H9 (cell line): ENCODE measurements around the gene METTL21C. TPM values are rescaled to one million over a fixed set of nuclear protein-coding genes. Genes with fewer than 3 reads are reported as not detected.

Source experiments
- DNase-seq: peaks from one replicate; pipeline ENCODE4 v3.0.0-alpha.2; 2017
- H2AFZ ChIP-seq: one replicate; pipeline ENCODE4 v1.6.1; 2013; ENCODE audit warnings: mild to moderate bottlenecking, low read length, control low read depth, moderate library complexity
- H2AK5ac ChIP-seq: 2 replicates; pipeline ENCODE4 v1.6.1; 2013; ENCODE audit warnings: low read length, control low read depth, mixed read lengths; ENCODE audit not compliant: insufficient read length
- H2BK120ac ChIP-seq: one replicate; pipeline ENCODE4 v1.6.1; 2013; ENCODE audit warnings: low read depth, mild to moderate bottlenecking, low read length, control low read depth, inconsistent platforms; ENCODE audit not compliant: poor library complexity, severe bottlenecking
- H2BK12ac ChIP-seq: 2 replicates; pipeline ENCODE4 v1.6.1; 2013; ENCODE audit warnings: low read length, control low read depth, mixed read lengths, low read depth; ENCODE audit not compliant: insufficient read length
- H2BK15ac ChIP-seq: 2 replicates; pipeline ENCODE4 v1.6.1; 2013; ENCODE audit warnings: low read depth, low read length, control low read depth
- H2BK20ac ChIP-seq: one replicate; pipeline ENCODE4 v1.6.1; 2013; ENCODE audit warnings: low read depth, mild to moderate bottlenecking, low read length, control low read depth, inconsistent platforms; ENCODE audit not compliant: poor library complexity, severe bottlenecking
- H2BK5ac ChIP-seq: 2 replicates; pipeline ENCODE4 v1.6.1; 2013; ENCODE audit warnings: low read length, control low read depth, mixed read lengths; ENCODE audit not compliant: insufficient read length
- H3K14ac ChIP-seq: 2 replicates; pipeline ENCODE4 v1.6.1; 2013; ENCODE audit warnings: low read length, control low read depth; ENCODE audit not compliant: insufficient read depth
- H3K18ac ChIP-seq: 2 replicates; pipeline ENCODE4 v1.6.1; 2013; ENCODE audit warnings: low read depth, mild to moderate bottlenecking, mixed read lengths, low read length, control low read depth; ENCODE audit not compliant: insufficient read length
- H3K23ac ChIP-seq: 2 replicates; pipeline ENCODE4 v1.6.1; 2013; ENCODE audit warnings: low read length, control low read depth, mixed read lengths, low read depth; ENCODE audit not compliant: insufficient read length
- H3K23me2 ChIP-seq: 2 replicates; pipeline ENCODE4 v1.6.1; 2013; ENCODE audit warnings: low read depth, mild to moderate bottlenecking, mixed read lengths, low read length, control low read depth; ENCODE audit not compliant: insufficient read length, poor library complexity, severe bottlenecking
- H3K27ac ChIP-seq: 2 replicates; pipeline ENCODE4 v1.5.1; 2013; ENCODE audit warnings: low read length, control low read depth, mixed read lengths, low read depth; ENCODE audit not compliant: insufficient read length
- H3K27me3 ChIP-seq: 2 replicates; pipeline ENCODE4 v1.6.1; 2013; ENCODE audit warnings: low read length, control low read depth, inconsistent platforms; ENCODE audit not compliant: insufficient read depth
- H3K4ac ChIP-seq: 2 replicates; pipeline ENCODE4 v1.6.1; 2013; ENCODE audit warnings: low read depth, mild to moderate bottlenecking, control low read depth, inconsistent platforms, low read length, moderate library complexity
- H3K4me1 ChIP-seq: 2 replicates; pipeline ENCODE4 v1.6.1; 2013; ENCODE audit warnings: low read length, control low read depth, inconsistent platforms; ENCODE audit not compliant: insufficient read depth
- H3K4me2 ChIP-seq: 2 replicates; pipeline ENCODE4 v1.6.1; 2013; ENCODE audit warnings: low read length, control low read depth, mixed read lengths; ENCODE audit not compliant: insufficient read length, insufficient read depth
- H3K56ac ChIP-seq: 2 replicates; pipeline ENCODE4 v1.6.1; 2013; ENCODE audit warnings: low read depth, mild to moderate bottlenecking, mixed read lengths, low read length, control low read depth; ENCODE audit not compliant: insufficient read length
- H3K79me1 ChIP-seq: 2 replicates; pipeline ENCODE4 v1.6.1; 2013; ENCODE audit warnings: low read depth, mild to moderate bottlenecking, moderate library complexity, low read length, control low read depth, inconsistent platforms; ENCODE audit not compliant: insufficient read depth, poor library complexity, severe bottlenecking
- H3K79me2 ChIP-seq: 2 replicates; pipeline ENCODE4 v1.6.1; 2013; ENCODE audit warnings: low read length, control low read depth, inconsistent platforms; ENCODE audit not compliant: insufficient read depth
- H3K9ac ChIP-seq: 2 replicates; pipeline ENCODE4 v1.6.1; 2013; ENCODE audit warnings: low read length, control low read depth, mixed read lengths; ENCODE audit not compliant: insufficient read length; ENCODE audit errors: extremely low read depth
- H3K9me3 ChIP-seq: one replicate; pipeline ENCODE4 v1.6.1; 2013; ENCODE audit warnings: low read depth, low read length, inconsistent platforms; ENCODE audit not compliant: control insufficient read depth
- H3T11ph ChIP-seq: one replicate; pipeline ENCODE4 v1.6.1; 2013; ENCODE audit warnings: mild to moderate bottlenecking, low read length, control low read depth, inconsistent platforms
- H4K20me1 ChIP-seq: one replicate; pipeline ENCODE4 v1.6.1; 2013; ENCODE audit not compliant: control insufficient read depth, insufficient read length, insufficient read depth
- H4K5ac ChIP-seq: 2 replicates; pipeline ENCODE4 v1.6.1; 2013; ENCODE audit warnings: low read depth, mild to moderate bottlenecking, mixed read lengths, low read length, control low read depth; ENCODE audit not compliant: insufficient read length
- H4K8ac ChIP-seq: replicated peaks from 2 replicates; pipeline ENCODE4 v1.6.1; 2013; ENCODE audit warnings: low read length, control low read depth, mixed read lengths, low read depth; ENCODE audit not compliant: insufficient read length
- H4K91ac ChIP-seq: 2 replicates; pipeline ENCODE4 v1.6.1; 2013; ENCODE audit warnings: low read depth, mild to moderate bottlenecking, moderate library complexity, mixed read lengths, low read length, control low read depth; ENCODE audit not compliant: insufficient read length
- H3K27ac Mint-ChIP-seq, 3 experiments: 2 replicates in 2 of 3; 3 replicates in 1 of 3; pipeline ENCODE4 v1.8.0; 2020 to 2021; ENCODE audit warnings: mixed read lengths in 3 of 3, mild to moderate bottlenecking in 1 of 3, moderate library complexity in 1 of 3
- H3K27me3 Mint-ChIP-seq: 2 replicates; pipeline ENCODE4 v1.8.0; 2021; ENCODE audit warnings: low read depth, mild to moderate bottlenecking, moderate library complexity, mixed read lengths
- H3K36me3 Mint-ChIP-seq, 3 experiments: 2 replicates in 2 of 3; 3 replicates in 1 of 3; pipeline ENCODE4 v1.8.0; 2020 to 2021; ENCODE audit warnings: low read depth in 3 of 3, mixed read lengths in 3 of 3; ENCODE audit not compliant: insufficient read depth in 1 of 3
- H3K4me1 Mint-ChIP-seq, 2 experiments: 2 replicates each; pipeline ENCODE4 v1.8.0; 2020; ENCODE audit warnings: mixed read lengths in 2 of 2
- H3K4me3 Mint-ChIP-seq, 2 experiments: 2 replicates in 1 of 2; 3 replicates in 1 of 2; pipeline ENCODE4 v1.8.0; 2020 to 2021; ENCODE audit warnings: mild to moderate bottlenecking in 2 of 2, mixed read lengths in 2 of 2, moderate library complexity in 1 of 2
- H3K9me3 Mint-ChIP-seq, 2 experiments: 2 replicates in 1 of 2; 3 replicates in 1 of 2; pipeline ENCODE4 v1.8.0; 2020; ENCODE audit warnings: mild to moderate bottlenecking in 2 of 2, mixed read lengths in 2 of 2, moderate library complexity in 1 of 2
- CTCF ChIP-seq: fragments of 200-600 bp; sonication (generic); conservative IDR thresholded peaks from 3 replicates; pipeline ENCODE4 v1.8.0; 2021; ENCODE audit warnings: antibody characterized with exemption, mild to moderate bottlenecking
- WGBS: extraction: QIAGEN DNeasy Blood & Tissue Kit; methylation state at CpG from one replicate; pipeline ENCODE4 v1.1.7; 2013; ENCODE audit warnings: missing lambda C conversion rate, low lambda C conversion rate, mixed read lengths; ENCODE audit not compliant: insufficient read length; ENCODE audit errors: extremely low coverage; 5-methylcytosine and 5-hydroxymethylcytosine counted together
- total RNA-seq: library from RNA; stranded (reverse); gene quantifications from 2 replicates; pipeline ENCODE4 v1.2.1, GENCODE V29; 2021

Gene METTL21C
- total RNA-seq, 1 experiment from 2014 or later, result not detected

GRCh38 chr13:102715447-102715846 is 20.6 kb upstream of the METTL21C start:
- no peak overlapping the region for H2BK12ac ChIP-seq
- Mint-ChIP-seq H3K27ac (no peak overlapping the region), H3K9me3 (peaks cover 0 to 2% of the 10 kb centered on the region in 2 experiments; a peak in 3 of 5 replicates), H3K36me3 (peaks cover 0 to 2% (median 0%) of the 10 kb centered on the region in 3 experiments; a peak in 2 of 7 replicates), H3K4me1 (no peaks in the 10 kb centered on the region), H3K4me3 (no peak overlapping the region), H3K27me3 (no peaks in the 10 kb centered on the region; the same call in 1 of the 2 replicates)
- no peak overlapping the region for H4K5ac ChIP-seq
- no peak overlapping the region for H3K27ac ChIP-seq
- no peak overlapping the region for H3K23ac ChIP-seq
- no peak overlapping the region for H2BK20ac ChIP-seq
- H3K4me1 ChIP-seq, result no peaks in the 10 kb centered on the region
- no peaks in the 10 kb centered on the region for H3K27me3 ChIP-seq
- H2AK5ac ChIP-seq, result no peak overlapping the region
- no peaks in the 10 kb centered on the region for H3K23me2 ChIP-seq
- no peak overlapping the region for H3T11ph ChIP-seq
- no peak overlapping the region for H3K4ac ChIP-seq
- H3K79me2 ChIP-seq, result no peaks in the 10 kb centered on the region
- no peak for TF ChIP-seq CTCF
- H4K8ac ChIP-seq, result no peak overlapping the region
- H2BK120ac ChIP-seq, result no peak overlapping the region
- DNase-seq, result no peak
- no peak overlapping the region for H3K14ac ChIP-seq
- H2BK5ac ChIP-seq, result no peak overlapping the region
- no peaks in the 10 kb centered on the region for H3K79me1 ChIP-seq
- H2AFZ ChIP-seq, result no peak overlapping the region
- H2BK15ac ChIP-seq, result no peak overlapping the region
- H3K4me2 ChIP-seq, result no peak overlapping the region
- WGBS, result no CpG with 5 or more reads among the region's 1 CpG
- no peak overlapping the region for H3K56ac ChIP-seq
- no peaks in the 10 kb centered on the region for H3K9me3 ChIP-seq
- no peak overlapping the region for H3K9ac ChIP-seq
- H4K20me1 ChIP-seq, result no peaks in the 10 kb centered on the region
- H4K91ac ChIP-seq, result no peak overlapping the region
- H3K18ac ChIP-seq, result no peak overlapping the region
